Fibroblast of lung (primary cell): Measurements from ENCODE around the gene INPP5A. TPM values are rescaled to one million over a fixed set of nuclear protein-coding genes. Genes with fewer than 3 reads are reported as not detected.

Source experiments
- DNase-seq, 2 donors: peaks; one replicate each; pipeline versions ENCODE4 v3.0.0 to v3.0.0-alpha.2; 2010; ENCODE audit warnings: low read depth in 2 of 2
- H2AFZ ChIP-seq: 2 replicates; pipeline ENCODE4 v1.5.1; 2012; ENCODE audit warnings: low read length, control low read depth, inconsistent platforms
- H3K27ac ChIP-seq: 2 replicates; pipeline ENCODE4 v1.5.1; 2011; ENCODE audit warnings: low read length, control low read depth; ENCODE audit not compliant: insufficient read depth
- H3K27me3 ChIP-seq: 2 replicates; pipeline ENCODE4 v1.5.1; 2011; ENCODE audit warnings: mild to moderate bottlenecking, low read length; ENCODE audit not compliant: control insufficient read depth, insufficient read depth
- H3K36me3 ChIP-seq: 2 replicates; pipeline ENCODE4 v1.5.1; 2011; ENCODE audit warnings: low read length; ENCODE audit not compliant: control insufficient read depth, insufficient read depth
- H3K4me1 ChIP-seq: 2 replicates; pipeline ENCODE4 v1.5.1; 2011; ENCODE audit warnings: low read length; ENCODE audit not compliant: control insufficient read depth, insufficient read depth; ENCODE audit errors: extremely low read depth
- H3K4me2 ChIP-seq: 2 replicates; pipeline ENCODE4 v1.5.1; 2011; ENCODE audit warnings: low read length, control low read depth; ENCODE audit not compliant: insufficient read depth; ENCODE audit errors: extremely low read depth
- H3K4me3 ChIP-seq, 4 experiments: fragments of 200-600 bp in 1 of 4; sonication (generic) in 1 of 4; replicated peaks in 1 of 4; 2 replicates each; pipeline ENCODE4 v1.5.1; 2011 to 2016; ENCODE audit warnings: low read length in 4 of 4, low read depth in 3 of 4, mild to moderate bottlenecking in 3 of 4, control low read depth in 2 of 4, inconsistent platforms in 1 of 4, mixed read lengths in 1 of 4; ENCODE audit not compliant: insufficient read depth in 1 of 4; ENCODE audit errors: control extremely low read depth in 1 of 4
- H3K79me2 ChIP-seq: 2 replicates; pipeline ENCODE4 v1.5.1; 2012; ENCODE audit warnings: mild to moderate bottlenecking, low read length, inconsistent platforms; ENCODE audit not compliant: control insufficient read depth, insufficient read depth
- H3K9ac ChIP-seq: 2 replicates; pipeline ENCODE4 v1.5.1; 2011; ENCODE audit warnings: mild to moderate bottlenecking, low read length, control low read depth; ENCODE audit not compliant: insufficient read depth
- H3K9me3 ChIP-seq: 2 replicates; pipeline ENCODE4 v1.5.1; 2012; ENCODE audit warnings: low read depth, low read length; ENCODE audit not compliant: control insufficient read depth, insufficient read depth
- H4K20me1 ChIP-seq: 2 replicates; pipeline ENCODE4 v1.5.1; 2011; ENCODE audit warnings: low read length; ENCODE audit not compliant: control insufficient read depth, insufficient read depth; ENCODE audit errors: extremely low read depth
- EZH2 ChIP-seq: IDR thresholded peaks from 2 replicates; pipeline ENCODE4 v1.5.1; 2012; ENCODE audit warnings: low read length, control low read depth, mild to moderate bottlenecking; ENCODE audit errors: missing control alignments
- polyA plus RNA-seq, 2 donors: library from polyadenylated mRNA; depleted of rRNA in 1 of 2; stranded (reverse) in 1 of 2; unstranded in 1 of 2; fragments of >200 nt; gene quantifications; 2 replicates each; pipeline ENCODE4 v1.2.1, GENCODE V29; 2011 to 2012; ENCODE audit warnings: missing spikeins in 1 of 2
- total RNA-seq: library from RNA; depleted of rRNA; stranded (reverse); fragments of >200 nt; gene quantifications from 2 replicates; pipeline ENCODE4 v1.2.1, GENCODE V29; 2014
- TF ChIP-seq, protein P1 (sequence below), 2 donors: IDR thresholded peaks in 1 of 2; conservative IDR thresholded peaks in 1 of 2; 1 replicate in 1 of 2; 2 replicates in 1 of 2; pipeline ENCODE4 v1.5.1; 2011 to 2012; ENCODE audit warnings: low read length in 2 of 2, control low read depth in 1 of 2, inconsistent platforms in 1 of 2, low read depth in 1 of 2, mild to moderate bottlenecking in 1 of 2

The INPP5A gene
- total and polyA plus RNA-seq, 2 donors (not counting 1 experiment from before 2014, with no cell fraction given), result 24.6 to 39.9 TPM

GRCh38 chr10:132666705-132667341 is 129.2 kb downstream of the INPP5A start:
- Histone ChIP-seq H2AFZ (no peak overlapping the region), H3K27ac (peak overlapping the region; percentile 58)

GRCh38 chr10:132667342-132668047 is 129.9 kb downstream of the INPP5A start:
- H3K4me2 ChIP-seq, result peak overlapping the region; percentile 19
- H4K20me1 ChIP-seq, result no peaks in the 10 kb centered on the region
- peak; percentile 73 to 83 for DNase-seq
- H3K4me1 ChIP-seq, result peaks cover 8% of the 10 kb centered on the region
- no peaks in the 10 kb centered on the region for H3K9me3 ChIP-seq
- peak overlapping the region; percentile 58 for H3K27ac ChIP-seq
- no peak overlapping the region for H2AFZ ChIP-seq
- H3K27me3 ChIP-seq, result no peaks in the 10 kb centered on the region
- no peaks in the 10 kb centered on the region for H3K79me2 ChIP-seq
- H3K36me3 ChIP-seq, result no peaks in the 10 kb centered on the region
- TF ChIP-seq, protein P1, sequence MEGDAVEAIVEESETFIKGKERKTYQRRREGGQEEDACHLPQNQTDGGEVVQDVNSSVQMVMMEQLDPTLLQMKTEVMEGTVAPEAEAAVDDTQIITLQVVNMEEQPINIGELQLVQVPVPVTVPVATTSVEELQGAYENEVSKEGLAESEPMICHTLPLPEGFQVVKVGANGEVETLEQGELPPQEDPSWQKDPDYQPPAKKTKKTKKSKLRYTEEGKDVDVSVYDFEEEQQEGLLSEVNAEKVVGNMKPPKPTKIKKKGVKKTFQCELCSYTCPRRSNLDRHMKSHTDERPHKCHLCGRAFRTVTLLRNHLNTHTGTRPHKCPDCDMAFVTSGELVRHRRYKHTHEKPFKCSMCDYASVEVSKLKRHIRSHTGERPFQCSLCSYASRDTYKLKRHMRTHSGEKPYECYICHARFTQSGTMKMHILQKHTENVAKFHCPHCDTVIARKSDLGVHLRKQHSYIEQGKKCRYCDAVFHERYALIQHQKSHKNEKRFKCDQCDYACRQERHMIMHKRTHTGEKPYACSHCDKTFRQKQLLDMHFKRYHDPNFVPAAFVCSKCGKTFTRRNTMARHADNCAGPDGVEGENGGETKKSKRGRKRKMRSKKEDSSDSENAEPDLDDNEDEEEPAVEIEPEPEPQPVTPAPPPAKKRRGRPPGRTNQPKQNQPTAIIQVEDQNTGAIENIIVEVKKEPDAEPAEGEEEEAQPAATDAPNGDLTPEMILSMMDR (conservative IDR thresholded peaks at IDR 0.05 in 1 of 2, IDR thresholded peaks at IDR 0.05 in 1 of 2; ENCODE audit: low read depth in 1 of 2, low read length in 2 of 2), result no peak
- no peak for TF ChIP-seq EZH2
- no peak overlapping the region for H3K9ac ChIP-seq
- H3K4me3 ChIP-seq, result no peak overlapping the region

More at GRCh38 chr10:132666705-132667341, 129.2 kb downstream of the INPP5A start:
- TF ChIP-seq, protein P1 (conservative IDR thresholded peaks at IDR 0.05 in 1 of 2, IDR thresholded peaks at IDR 0.05 in 1 of 2; ENCODE audit: low read depth in 1 of 2, low read length in 2 of 2), result no peak
- no peak for TF ChIP-seq EZH2
- Histone ChIP-seq H3K4me2 (peak overlapping the region; percentile 2), H3K4me1 (peaks cover 8% of the 10 kb centered on the region), H3K9ac (no peak overlapping the region), H3K4me3 (no peak overlapping the region), H3K36me3 (no peaks in the 10 kb centered on the region), H4K20me1 (no peaks in the 10 kb centered on the region), H3K27me3 (no peaks in the 10 kb centered on the region), H3K79me2 (no peaks in the 10 kb centered on the region), H3K9me3 (no peaks in the 10 kb centered on the region)
- peak in 1 of 2 donors; percentile 32 for DNase-seq

DNA sequence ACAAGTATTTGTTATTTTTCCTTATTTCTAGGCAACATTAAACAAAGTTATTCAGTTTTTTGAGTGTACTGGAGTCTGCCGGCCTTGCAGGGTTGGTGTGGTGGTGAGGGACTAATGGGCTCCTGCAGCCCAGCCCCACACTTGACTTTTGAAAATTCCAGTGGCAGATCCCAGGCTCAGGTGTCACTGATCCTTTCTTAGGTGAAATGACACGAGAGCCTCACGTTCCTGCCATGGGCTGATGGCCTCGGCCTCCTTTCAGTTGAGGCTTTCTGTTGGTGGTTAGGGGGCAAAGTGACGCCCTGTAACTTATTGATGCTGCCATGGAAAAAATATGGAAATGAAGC is 130.4 kb downstream of the INPP5A start:
- H3K9ac ChIP-seq, result no peak overlapping the region
- no peaks in the 10 kb centered on the region for H3K36me3 ChIP-seq
- H3K4me1 ChIP-seq, result peaks cover 8% of the 10 kb centered on the region
- peak overlapping the region; percentile 48 for H3K27ac ChIP-seq
- no peaks in the 10 kb centered on the region for H4K20me1 ChIP-seq
- TF ChIP-seq EZH2, result no peak
- TF ChIP-seq, protein P1 (conservative IDR thresholded peaks at IDR 0.05 in 1 of 2, IDR thresholded peaks at IDR 0.05 in 1 of 2; ENCODE audit: low read depth in 1 of 2, low read length in 2 of 2), result no peak
- no peak overlapping the region for H3K4me2 ChIP-seq
- H3K27me3 ChIP-seq, result no peaks in the 10 kb centered on the region
- H2AFZ ChIP-seq, result no peak overlapping the region
- DNase-seq, result no peak
- no peaks in the 10 kb centered on the region for H3K9me3 ChIP-seq
- H3K79me2 ChIP-seq, result no peaks in the 10 kb centered on the region
- no peak overlapping the region for H3K4me3 ChIP-seq
